C4-2B (cell line): ENCODE measurements around the gene LRRC47.
"Not testable (repeated sequence)": the region's sequence is repeated elsewhere in the genome, so short reads cannot be mapped to it uniquely, and the experiment has no call there.

Experiments used
- ZFX ChIP-seq: fragments of 450-650 bp; IDR thresholded peaks from 2 replicates; pipeline ENCODE4 v1.6.1; 2017
- TF ChIP-seq, protein P1 (sequence below): fragments of 450-650 bp; conservative IDR thresholded peaks from 2 replicates; pipeline ENCODE4 v1.5.1; 2017; ENCODE audit warnings: mild to moderate bottlenecking

DNA sequence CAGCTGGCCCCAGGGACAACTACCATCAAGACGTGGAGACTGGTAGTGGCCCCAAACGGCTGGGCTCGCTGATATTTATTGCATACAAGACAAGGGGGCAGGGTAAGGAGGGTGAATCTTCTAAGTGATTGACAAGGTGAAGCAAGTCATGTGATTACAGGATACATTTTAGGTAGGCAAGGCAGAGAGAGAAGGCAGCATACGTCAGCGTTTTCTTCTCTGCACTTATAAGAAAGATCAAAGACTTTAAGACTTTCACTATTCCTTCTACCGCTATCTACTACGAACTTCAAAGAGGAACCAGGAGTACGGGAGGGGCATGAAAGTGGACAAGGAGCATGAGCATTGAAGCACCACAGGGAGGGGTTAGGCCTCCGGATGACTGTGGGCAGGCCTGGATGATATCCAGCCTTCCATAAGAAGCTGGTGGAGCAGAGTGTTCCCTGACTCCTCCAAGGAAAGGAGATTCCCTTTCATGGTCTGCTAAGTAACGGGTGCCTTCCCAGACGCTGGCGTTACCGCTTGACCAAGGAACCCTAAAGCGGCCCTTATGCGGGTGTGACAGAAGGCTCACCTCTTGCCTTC is 47.9 kb downstream of the LRRC47 start:
- TF ChIP-seq, protein P1, sequence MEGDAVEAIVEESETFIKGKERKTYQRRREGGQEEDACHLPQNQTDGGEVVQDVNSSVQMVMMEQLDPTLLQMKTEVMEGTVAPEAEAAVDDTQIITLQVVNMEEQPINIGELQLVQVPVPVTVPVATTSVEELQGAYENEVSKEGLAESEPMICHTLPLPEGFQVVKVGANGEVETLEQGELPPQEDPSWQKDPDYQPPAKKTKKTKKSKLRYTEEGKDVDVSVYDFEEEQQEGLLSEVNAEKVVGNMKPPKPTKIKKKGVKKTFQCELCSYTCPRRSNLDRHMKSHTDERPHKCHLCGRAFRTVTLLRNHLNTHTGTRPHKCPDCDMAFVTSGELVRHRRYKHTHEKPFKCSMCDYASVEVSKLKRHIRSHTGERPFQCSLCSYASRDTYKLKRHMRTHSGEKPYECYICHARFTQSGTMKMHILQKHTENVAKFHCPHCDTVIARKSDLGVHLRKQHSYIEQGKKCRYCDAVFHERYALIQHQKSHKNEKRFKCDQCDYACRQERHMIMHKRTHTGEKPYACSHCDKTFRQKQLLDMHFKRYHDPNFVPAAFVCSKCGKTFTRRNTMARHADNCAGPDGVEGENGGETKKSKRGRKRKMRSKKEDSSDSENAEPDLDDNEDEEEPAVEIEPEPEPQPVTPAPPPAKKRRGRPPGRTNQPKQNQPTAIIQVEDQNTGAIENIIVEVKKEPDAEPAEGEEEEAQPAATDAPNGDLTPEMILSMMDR, result not testable (repeated sequence)
- not testable (repeated sequence) for TF ChIP-seq ZFX
